ENCODE measurements around the gene PDCL3. TPM values are rescaled to one million over a fixed set of nuclear protein-coding genes. Genes with fewer than 3 reads are reported as not detected.

Gene PDCL3
- total and polyA plus RNA-seq, 2 donors (not counting 3 experiments of a cell fraction or from before 2014, with no cell fraction given): 19.4 to 32.8 TPM

DNA sequence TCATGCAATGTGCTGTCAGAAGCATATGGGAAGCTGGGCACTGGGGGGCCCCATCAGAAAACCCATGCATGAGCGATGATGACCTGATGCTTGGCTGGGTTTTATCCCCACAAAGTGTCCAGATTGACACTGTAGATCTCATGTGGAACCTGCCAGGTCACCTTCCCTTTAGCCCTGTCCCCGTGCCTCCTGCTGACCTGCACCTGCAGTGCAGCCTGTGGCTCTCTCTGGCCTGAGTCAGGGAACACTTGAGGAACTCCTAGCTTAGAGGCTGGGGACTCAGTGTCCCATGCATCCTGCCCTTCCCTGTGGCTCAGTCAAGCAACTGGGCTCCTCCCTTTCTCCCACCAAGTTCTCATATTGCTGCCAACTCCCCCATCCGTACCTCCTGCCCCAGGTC, 57.7 kb downstream of the PDCL3 start:
- Histone ChIP-seq H3K4me1 (ENCODE audit: control insufficient read depth, extremely low read depth, insufficient read depth, low read length) (no peaks in the 10 kb centered on the region), H4K20me1 (replicated peaks; ENCODE audit: control insufficient read depth, extremely low read depth, insufficient read depth, low read length) (no peaks in the 10 kb centered on the region), H2AFZ (ENCODE audit: low read depth, low read length) (no peak overlapping the region), H3K27ac (ENCODE audit: insufficient read depth, low read depth, low read length) (no peak overlapping the region), H3K27me3 (ENCODE audit: control insufficient read depth in 2 of 2, insufficient read depth in 2 of 2, low read length in 2 of 2) (peaks cover 2 to 3% of the 10 kb centered on the region in 2 experiments), H3K4me3 (replicated peaks in 1 of 3; ENCODE audit: insufficient read depth in 1 of 3, low read depth in 1 of 3, low read length in 3 of 3) (no peak overlapping the region), H3K9me3 (replicated peaks; ENCODE audit: control insufficient read depth, insufficient read depth, low read length) (no peaks in the 10 kb centered on the region), H3K9ac (replicated peaks; ENCODE audit: extremely low read depth, insufficient read depth, low read length) (no peak overlapping the region), H3K79me2 (ENCODE audit: control insufficient read depth, insufficient read depth, low read length) (no peaks in the 10 kb centered on the region), H3K4me2 (ENCODE audit: insufficient read depth, low read length) (no peak overlapping the region), H3K36me3 (ENCODE audit: control insufficient read depth in 2 of 2, extremely low read depth in 1 of 2, insufficient read depth in 2 of 2, low read length in 2 of 2) (no peaks in the 10 kb centered on the region), H3K9me1 (replicated peaks; ENCODE audit: control insufficient read depth, extremely low read depth, insufficient read depth, low read length) (no peaks in the 10 kb centered on the region)
- DNase-seq (ENCODE audit: low read depth, low spot score) (no peak), FAIRE-seq (no peak)
- CTCF ChIA-PET: interaction anchor here (1.1 to 2.2 kb wide), 2 partner anchors 11 to 13 kb away, joined by 3 to 8 read pairs; no protein-coding TSS in a partner anchor
- dilution Hi-C loops (cut with MboI; ENCODE audit: extremely low pct_ligation_motif_present, low sequenced_read_pairs) (no loop called here), intact Hi-C loops (cut with micrococcal nuclease) (no loop called here)
- no TSS peak for BruUV-seq (replicated peaks)
- TF ChIP-seq CTCF (IDR thresholded peaks at IDR 0.05; ENCODE audit: extremely low read depth in 1 of 2, insufficient read depth in 1 of 2, low read depth in 1 of 2, low read length in 2 of 2) (no peak), POLR2AphosphoS5 (IDR thresholded peaks at IDR 0.05; ENCODE audit: insufficient read depth, low read depth, low read length) (no peak), GATA2 (IDR thresholded peaks at IDR 0.05; ENCODE audit: insufficient read depth, insufficient read length, low read depth, low read length) (no peak), EZH2 (IDR thresholded peaks at IDR 0.05; ENCODE audit: borderline replicate concordance, low read depth, low read length, severe bottlenecking) (no peak), FOS (IDR thresholded peaks at IDR 0.05; ENCODE audit: borderline replicate concordance, insufficient read depth, low read length) (no peak), JUN (IDR thresholded peaks at IDR 0.05; ENCODE audit: borderline replicate concordance, insufficient read depth, insufficient read length, low read depth) (no peak), MYC (IDR thresholded peaks at IDR 0.05; ENCODE audit: low read depth, low read length) (no peak), POLR2A (IDR thresholded peaks at IDR 0.05; ENCODE audit: low read depth, low read length) (no peak)
- TF ChIP-seq, protein P1, sequence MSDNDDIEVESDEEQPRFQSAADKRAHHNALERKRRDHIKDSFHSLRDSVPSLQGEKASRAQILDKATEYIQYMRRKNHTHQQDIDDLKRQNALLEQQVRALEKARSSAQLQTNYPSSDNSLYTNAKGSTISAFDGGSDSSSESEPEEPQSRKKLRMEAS (IDR thresholded peaks at IDR 0.05; ENCODE audit: insufficient read depth, insufficient read length): no peak
- POLR2A ChIA-PET: no interaction called here
